ENCODE data around the gene RHOT2. TPM values are rescaled to one million over a fixed set of nuclear protein-coding genes. Genes with fewer than 3 reads are reported as not detected.

RHOT2 gene
- total RNA-seq, 4 donors from 2014 or later, result 38.8 to 86.9 (median 61.5) TPM

DNA sequence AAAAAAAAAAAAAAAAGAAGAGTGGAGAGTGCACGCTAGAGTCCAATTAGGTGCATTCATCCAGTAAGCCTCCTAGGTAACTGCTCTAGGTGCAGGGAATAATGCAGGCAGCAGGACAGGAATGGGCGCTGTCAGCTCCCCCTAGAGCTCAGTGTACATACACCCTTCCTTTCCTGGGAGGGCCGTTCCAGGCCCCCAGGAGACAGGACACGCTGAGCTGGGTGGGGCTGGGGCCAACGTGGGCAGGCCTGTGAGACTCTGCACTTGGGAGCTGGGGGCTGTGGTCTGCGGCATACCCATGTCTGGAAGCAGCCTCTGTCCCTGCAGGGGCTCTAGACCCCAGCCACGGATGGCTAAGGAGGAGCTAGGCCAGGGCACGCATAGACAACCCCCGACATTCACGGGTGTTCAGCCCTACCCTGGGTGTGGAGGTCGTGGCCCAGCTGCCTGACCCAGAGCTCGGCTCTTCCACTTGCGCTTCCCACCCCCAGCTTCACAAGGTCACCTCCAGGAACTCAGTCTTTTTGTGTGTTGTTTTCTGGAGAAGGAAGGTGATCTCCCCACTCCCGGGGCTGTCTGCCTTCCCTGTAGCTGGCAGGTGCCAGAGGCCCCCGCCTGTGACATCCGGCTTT, 52.0 kb downstream of the RHOT2 start:
- TF ChIP-seq, protein P1, sequence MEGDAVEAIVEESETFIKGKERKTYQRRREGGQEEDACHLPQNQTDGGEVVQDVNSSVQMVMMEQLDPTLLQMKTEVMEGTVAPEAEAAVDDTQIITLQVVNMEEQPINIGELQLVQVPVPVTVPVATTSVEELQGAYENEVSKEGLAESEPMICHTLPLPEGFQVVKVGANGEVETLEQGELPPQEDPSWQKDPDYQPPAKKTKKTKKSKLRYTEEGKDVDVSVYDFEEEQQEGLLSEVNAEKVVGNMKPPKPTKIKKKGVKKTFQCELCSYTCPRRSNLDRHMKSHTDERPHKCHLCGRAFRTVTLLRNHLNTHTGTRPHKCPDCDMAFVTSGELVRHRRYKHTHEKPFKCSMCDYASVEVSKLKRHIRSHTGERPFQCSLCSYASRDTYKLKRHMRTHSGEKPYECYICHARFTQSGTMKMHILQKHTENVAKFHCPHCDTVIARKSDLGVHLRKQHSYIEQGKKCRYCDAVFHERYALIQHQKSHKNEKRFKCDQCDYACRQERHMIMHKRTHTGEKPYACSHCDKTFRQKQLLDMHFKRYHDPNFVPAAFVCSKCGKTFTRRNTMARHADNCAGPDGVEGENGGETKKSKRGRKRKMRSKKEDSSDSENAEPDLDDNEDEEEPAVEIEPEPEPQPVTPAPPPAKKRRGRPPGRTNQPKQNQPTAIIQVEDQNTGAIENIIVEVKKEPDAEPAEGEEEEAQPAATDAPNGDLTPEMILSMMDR (IDR thresholded peaks at IDR 0.05), result no peak
- DNase-seq (ENCODE audit: low spot score) (no peak), ATAC-seq (ENCODE audit: low FRiP score) (no peak)

GRCh38 chr16:720447-720989, 52.6 kb downstream of the RHOT2 start:
- DNase-seq (ENCODE audit: low spot score), result no peak
- TF ChIP-seq, protein P1 (IDR thresholded peaks at IDR 0.05), result no peak
- ATAC-seq (ENCODE audit: low FRiP score), result peak; percentile 15

DNA sequence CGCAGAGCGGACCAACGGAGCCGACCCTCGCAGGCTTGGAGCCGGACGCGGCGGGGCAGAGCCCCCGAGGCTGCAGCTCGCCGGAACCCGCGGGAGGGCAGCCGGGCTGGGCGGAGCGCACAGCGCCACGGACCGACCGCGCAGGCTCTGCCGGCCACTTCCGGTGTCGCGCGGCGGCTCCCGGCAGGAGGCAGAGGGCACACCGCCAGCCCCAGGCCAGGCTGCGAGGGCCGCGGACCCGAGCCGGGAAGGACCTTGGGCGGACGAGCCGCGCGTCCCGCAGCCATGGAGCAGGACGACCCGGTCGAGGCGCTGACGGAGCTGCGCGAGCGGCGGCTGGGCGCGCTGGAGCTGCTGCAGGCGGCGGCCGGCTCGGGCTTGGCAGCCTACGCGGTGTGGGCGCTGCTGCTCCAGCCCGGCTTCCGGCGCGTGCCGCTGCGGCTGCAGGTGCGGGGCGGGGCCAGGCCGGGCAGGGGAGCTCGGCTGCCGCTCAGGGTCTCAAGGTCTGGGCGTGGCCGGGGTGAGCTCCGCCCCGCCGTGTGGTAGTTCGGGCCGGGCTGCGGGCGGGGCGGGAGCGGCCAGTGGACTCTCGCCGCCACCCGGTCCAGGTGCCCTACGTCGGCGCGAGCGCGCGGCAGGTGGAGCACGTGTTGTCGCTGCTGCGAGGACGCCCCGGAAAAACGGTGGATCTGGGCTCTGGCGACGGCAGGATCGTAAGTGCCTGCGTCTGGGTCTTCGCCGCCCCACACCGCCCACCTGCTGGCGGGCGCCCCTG, 53.2 kb downstream of the RHOT2 start, which contains the start of gene ANTKMT:
ANTKMT (plus strand) TSS at position 157 of the 775 bp plus-strand sequence; CDS start at position 286, 129 bp downstream.
- DNase-seq (ENCODE audit: low spot score) (peak; percentile 40), ATAC-seq (ENCODE audit: low FRiP score) (peak; percentile 80)
- TF ChIP-seq, protein P1 (IDR thresholded peaks at IDR 0.05), result no peak

GRCh38 chr16:721765-722540, 54.0 kb downstream of the RHOT2 start:
- TF ChIP-seq, protein P1 (IDR thresholded peaks at IDR 0.05), result no peak
- ATAC-seq (ENCODE audit: low FRiP score) (no peak), DNase-seq (ENCODE audit: low spot score) (no peak)

GRCh38 chr16:722835-723633, 55.1 kb downstream of the RHOT2 start:
- ATAC-seq (ENCODE audit: low FRiP score) (no peak), DNase-seq (ENCODE audit: low spot score) (no peak)
- TF ChIP-seq, protein P1 (IDR thresholded peaks at IDR 0.05), result no peak

GRCh38 chr16:723695-724094, 55.8 kb downstream of the RHOT2 start:
- ATAC-seq (ENCODE audit: low FRiP score) (no peak), DNase-seq (ENCODE audit: low spot score) (no peak)
- TF ChIP-seq, protein P1 (IDR thresholded peaks at IDR 0.05), result no peak
